Liver (tissue), 3 donors: Measurements from ENCODE around the gene STAT3.
"Not testable (repeated sequence)": the region's sequence is repeated elsewhere in the genome, so short reads cannot be mapped to it uniquely, and the experiment has no call there.

Experiments used
- ATF3 ChIP-seq: IDR thresholded peaks from 2 replicates; pipeline ENCODE4 v1.6.1; 2016; ENCODE audit warnings: antibody characterized with exemption
- CTCF ChIP-seq: fragments of 150-350 bp; IDR thresholded peaks from 2 replicates; pipeline ENCODE4 v1.5.1; 2017; ENCODE audit warnings: improper control_type of control experiment, low read depth, low read length; ENCODE audit not compliant: missing input control
- EGR1 ChIP-seq, 2 donors: IDR thresholded peaks; 2 replicates each; pipeline ENCODE4 v1.6.1; 2016 to 2018; ENCODE audit warnings: antibody characterized with exemption in 2 of 2, low read depth in 2 of 2
- GABPA ChIP-seq, 2 donors: IDR thresholded peaks in 1 of 2; conservative IDR thresholded peaks in 1 of 2; 2 replicates each; pipeline ENCODE4 v1.6.1; 2016; ENCODE audit warnings: antibody characterized with exemption in 2 of 2, mild to moderate bottlenecking in 1 of 2, moderate library complexity in 1 of 2
- HNF4G ChIP-seq: IDR thresholded peaks from 2 replicates; pipeline ENCODE4 v1.6.1; 2016; ENCODE audit warnings: antibody characterized with exemption
- JUND ChIP-seq, 2 donors: IDR thresholded peaks; 2 replicates each; pipeline ENCODE4 v1.6.1; 2016; ENCODE audit warnings: antibody characterized with exemption in 2 of 2
- TAF1 ChIP-seq: conservative IDR thresholded peaks from 2 replicates; pipeline ENCODE4 v1.6.1; 2016; ENCODE audit warnings: antibody characterized with exemption, mild to moderate bottlenecking
- YY1 ChIP-seq: IDR thresholded peaks from 2 replicates; pipeline ENCODE4 v1.6.1; 2016; ENCODE audit warnings: antibody characterized with exemption, mild to moderate bottlenecking
- donor health status: healthy.
- donor health status: healthy.

GRCh38 chr17:42395601-42396000 lies 7.4 kb upstream of the STAT3 start:
- not testable (repeated sequence) for TF ChIP-seq YY1; JUND (IDR thresholded peaks at IDR 0.05); GABPA (IDR thresholded peaks at IDR 0.05 in 1 of 2, conservative IDR thresholded peaks at IDR 0.05 in 1 of 2); CTCF; TAF1; ATF3; HNF4G; EGR1 (IDR thresholded peaks at IDR 0.05; ENCODE audit: low read depth in 2 of 2)
